HL-60 (cell line): Measurements from ENCODE around the gene FCAMR.

Experiments used
- CTCF ChIP-seq: IDR thresholded peaks from one replicate; pipeline ENCODE4 v1.5.1; 2011; ENCODE audit warnings: low read length, control low read depth, inconsistent platforms; ENCODE audit not compliant: insufficient read depth
- GABPA ChIP-seq: IDR thresholded peaks from 2 replicates; pipeline ENCODE4 v1.6.1; 2012; ENCODE audit warnings: low read depth
- POLR2AphosphoS5 ChIP-seq: IDR thresholded peaks from 2 replicates; pipeline ENCODE4 v1.6.1; 2012; ENCODE audit warnings: low read depth

- TF ChIP-seq CTCF: no peak
- no peak for TF ChIP-seq GABPA
- no peak for TF ChIP-seq POLR2AphosphoS5
Observed at GRCh38 chr1:206985162-206985749, 15.0 kb upstream of the FCAMR start.
